Fibroblast of the conjunctiva (primary cell): ENCODE data around the gene ABCA9.
"Not testable (repeated sequence)": the region's sequence is repeated elsewhere in the genome, so short reads cannot be mapped to it uniquely, and the experiment has no call there.

Source experiments
- DNase-seq: peaks from one replicate; pipeline ENCODE4 v3.0.0-alpha.2; 2010; ENCODE audit warnings: low read depth

The ABCA9 gene

GRCh38 chr17:69060822-69061221 is at the start of gene ABCA9:
TSS of gene ABCA9 (minus strand) at chr17:69060927. CDS start at chr17:69051126, 9,801 bp downstream.
- peak; percentile 90 for DNase-seq

DNA sequence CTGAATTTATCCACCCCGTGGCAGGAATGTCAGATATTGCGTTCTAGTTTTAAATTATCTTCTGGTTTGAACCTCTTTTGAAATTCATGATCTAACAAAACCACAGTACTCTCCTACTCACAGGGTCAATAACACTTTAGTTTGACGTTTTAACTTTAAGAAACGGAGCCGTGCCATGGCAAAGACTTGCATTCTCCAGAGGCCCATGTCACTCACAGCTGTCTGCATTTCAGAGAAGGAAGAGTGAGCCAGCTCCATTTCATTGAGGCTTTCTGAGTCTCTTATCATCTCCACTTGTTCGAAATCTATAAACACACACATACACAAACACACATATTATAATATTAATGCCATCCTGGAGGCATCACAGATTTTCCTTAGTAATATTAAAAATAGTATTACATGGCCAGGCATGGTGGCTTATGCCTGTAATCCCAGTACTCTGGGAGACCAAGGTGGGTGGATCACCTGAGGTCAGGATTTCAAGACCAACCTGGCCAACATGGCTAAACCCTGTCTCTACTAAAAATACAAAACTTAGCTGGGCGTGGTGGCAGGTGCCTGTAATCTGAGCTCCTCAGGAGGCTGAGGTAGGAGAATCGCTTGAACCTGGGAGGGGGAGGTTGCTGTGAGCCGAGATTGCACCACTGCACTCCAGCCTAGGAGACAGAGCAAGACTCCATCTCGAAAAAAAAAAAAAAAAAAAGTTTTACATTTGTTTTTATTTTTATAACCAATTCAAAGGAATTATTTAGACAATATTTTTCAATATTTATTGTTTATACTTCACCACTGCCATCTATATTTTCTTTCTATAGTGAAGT is 45.4 kb upstream of the ABCA9 start:
- DNase-seq, result no peak

DNA sequence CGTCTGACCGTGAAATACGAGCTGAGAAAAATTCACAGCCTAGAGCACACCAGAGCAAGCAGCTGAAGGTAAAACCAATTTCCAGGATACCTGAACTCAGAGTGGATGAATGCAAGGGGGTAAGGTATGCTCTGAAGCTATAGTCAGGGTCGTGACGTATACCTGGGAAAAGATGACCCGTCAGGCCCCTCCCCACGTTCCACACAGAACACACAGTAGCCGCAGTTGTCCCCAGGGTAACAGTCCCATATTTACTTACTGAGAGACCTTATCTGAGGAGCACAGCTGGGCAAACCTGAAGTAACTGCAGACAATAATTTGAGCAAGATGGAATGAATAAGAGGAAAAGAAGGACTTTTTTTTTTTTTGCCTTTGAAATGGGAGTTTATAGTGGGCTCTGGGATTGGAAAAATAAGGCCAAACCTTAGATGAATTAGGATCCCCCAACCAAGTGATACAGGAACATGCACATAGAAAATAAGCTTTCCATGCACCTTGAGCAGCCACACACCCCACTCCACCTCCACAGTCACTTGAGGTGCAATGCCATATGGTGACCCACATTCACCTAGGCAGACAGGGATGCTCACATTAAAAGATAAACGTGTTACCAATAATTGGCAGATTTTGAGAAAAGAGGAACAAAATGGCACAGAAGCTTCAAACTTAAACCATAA is 43.0 kb upstream of the ABCA9 start:
- DNase-seq, result no peak

GRCh38 chr17:69098625-69099024 is 37.9 kb upstream of the ABCA9 start:
- no peak for DNase-seq

DNA sequence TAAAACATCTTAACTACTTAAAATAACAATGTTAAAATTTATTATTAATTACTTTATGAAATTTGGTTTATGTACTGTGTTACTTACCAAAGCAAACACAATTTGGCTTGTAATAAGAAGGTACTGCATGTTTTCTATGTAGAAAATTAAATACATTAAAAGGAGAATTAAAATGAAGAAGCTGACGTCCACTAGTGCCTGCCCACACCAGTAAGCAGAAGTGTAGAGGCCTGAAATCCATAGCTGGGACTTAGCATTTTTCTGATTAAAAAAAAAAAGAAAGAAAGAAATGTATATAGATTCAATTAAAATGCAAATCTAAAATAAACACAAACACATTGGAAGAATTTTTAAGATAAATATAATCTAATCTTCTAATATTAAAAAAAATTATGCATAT is 35.8 kb upstream of the ABCA9 start:
- no peak for DNase-seq

DNA sequence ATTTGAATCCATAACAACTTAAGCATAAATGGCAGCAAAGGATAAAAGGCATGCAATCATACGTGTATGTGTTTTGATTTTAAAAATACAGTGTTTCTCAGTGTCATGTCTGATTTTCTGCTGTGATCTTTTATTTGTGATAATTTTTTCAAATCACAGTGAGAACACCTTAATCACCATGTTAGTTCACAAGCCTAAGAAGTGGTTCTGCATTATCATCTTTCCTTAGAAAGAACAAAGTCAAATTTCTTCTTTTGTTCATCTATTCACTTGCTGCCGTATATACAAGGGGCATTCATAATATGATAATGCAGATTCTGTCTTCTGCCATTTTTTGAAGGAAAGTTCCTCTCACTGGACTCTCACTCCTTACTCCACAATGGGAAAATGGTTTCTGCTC is 33.3 kb upstream of the ABCA9 start:
- DNase-seq, result no peak

DNA sequence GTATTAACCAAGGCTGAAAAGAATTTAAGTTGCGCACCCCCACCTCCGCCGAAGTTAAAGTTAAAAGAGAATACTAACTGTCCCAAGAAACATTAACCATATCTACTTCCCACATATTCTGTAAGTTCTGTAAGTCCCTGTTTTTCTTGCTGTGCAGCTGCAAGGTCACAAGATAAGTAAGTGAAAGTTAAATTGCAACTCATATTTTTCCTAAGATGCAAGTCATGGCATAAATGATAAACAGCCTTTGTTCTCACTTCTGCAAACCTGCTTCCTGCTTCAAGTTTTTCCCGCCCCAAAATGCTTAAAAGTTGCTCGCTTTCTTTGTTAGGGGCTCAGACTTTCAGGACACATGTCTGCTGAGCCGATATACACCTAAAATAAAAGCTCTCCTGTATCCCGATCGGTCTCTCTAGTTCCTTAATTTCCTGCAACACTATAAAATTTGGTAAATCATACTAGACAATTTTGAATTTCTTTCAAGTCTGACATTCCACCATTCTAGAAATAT is 32.6 kb upstream of the ABCA9 start:
- DNase-seq, result no peak

DNA sequence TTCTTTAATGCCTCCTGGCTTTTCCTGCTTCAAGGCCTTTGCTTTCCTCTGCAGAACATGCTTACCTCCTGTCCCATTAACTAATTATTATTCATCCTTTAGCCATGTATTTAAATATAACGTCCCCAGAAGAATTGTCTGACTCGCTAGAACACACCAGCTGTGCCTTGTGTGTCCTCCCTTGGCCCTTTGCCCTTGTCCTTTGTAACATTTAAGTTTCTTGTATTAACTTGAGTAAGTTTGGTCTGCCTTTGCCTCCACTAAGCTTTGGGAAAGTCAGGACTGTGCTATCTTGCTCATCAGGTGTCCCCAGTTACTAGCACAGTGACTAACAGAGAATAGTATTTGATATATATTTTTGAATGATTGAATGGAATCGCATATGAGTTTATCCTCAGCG is 29.6 kb upstream of the ABCA9 start:
- DNase-seq, result no peak

DNA sequence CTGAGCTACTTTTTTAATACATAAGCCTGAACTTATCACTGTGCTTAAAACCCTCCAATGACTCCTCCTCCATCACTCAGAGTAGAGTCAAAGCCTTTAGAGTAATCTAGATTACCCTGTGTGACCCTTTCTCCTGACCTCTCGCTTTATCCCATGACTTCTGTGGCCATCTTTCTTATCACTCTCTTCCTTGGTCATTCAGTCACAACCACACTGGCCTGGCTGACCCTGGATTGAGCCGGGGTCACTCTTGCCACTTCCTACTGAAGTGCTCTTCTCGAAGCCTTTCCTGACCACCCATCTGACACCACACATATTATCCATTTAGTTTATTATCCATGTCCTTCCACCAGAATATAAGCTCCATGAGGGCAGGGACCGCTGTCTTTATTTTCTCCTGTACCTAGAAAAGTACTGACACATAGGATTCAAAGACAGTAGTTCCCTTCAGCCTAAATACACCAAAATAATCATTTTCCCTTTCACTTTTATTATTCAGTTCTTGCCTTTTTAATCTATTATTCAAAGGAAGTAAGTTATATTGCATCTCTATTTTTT is 28.0 kb upstream of the ABCA9 start:
- DNase-seq, result no peak

DNA sequence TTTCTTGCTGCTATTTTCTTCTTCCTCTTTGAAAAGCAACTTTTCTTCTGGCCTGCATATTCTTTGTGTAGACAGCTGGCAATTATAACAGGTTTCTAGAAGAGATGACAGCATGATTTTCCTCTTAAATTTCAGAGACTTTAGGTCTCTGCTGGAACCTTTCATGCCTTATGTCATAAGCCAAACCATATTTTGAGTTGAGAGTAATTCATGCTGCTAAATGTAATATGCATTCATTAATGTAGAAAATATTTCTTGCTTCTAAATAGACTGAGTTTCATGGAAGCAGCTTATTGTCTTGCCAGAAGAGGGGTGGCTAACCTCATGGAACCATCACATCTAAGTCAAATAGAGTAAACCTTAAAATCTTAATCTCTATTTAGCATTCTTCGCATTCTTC is 25.9 kb upstream of the ABCA9 start:
- DNase-seq, result no peak

DNA sequence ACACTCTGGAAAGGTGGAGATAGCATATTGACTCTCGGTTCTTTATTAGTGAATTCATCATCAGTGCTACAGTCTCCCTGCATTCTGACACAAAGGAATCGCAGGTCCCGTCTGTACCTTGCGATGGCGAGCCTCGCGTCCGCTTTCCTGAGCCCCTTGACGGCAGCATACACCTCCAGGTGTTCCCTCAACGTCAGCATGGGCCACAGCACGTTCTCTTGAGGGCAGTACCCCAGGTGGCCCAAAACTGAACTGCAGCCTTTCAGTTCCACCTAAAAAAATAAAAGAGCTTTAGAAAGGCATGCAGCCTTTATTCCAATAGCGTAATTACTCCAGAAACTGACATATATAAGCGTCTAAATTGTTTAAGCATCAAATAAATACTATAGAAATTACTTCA is 24.2 kb upstream of the ABCA9 start:
- DNase-seq, result no peak

DNA sequence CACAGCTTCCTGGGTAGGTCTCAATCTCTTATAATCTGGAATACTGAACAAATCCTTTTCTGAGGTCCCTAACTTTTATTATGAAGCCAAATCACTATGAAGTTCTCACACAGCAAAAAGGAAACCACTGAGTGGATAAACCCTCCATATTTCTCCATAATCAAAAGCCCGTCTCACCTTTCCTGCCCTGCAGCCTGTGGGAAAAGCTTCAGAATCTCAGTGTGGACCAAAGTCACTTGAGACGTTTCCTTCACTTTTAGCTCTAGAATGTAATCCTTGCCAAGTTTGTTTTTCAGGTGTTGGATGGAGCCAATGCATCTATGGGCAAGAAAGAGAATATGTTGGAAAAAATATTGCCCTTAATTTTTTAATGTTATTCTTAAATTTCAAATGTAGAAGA is 22.0 kb upstream of the ABCA9 start:
- DNase-seq, result no peak

DNA sequence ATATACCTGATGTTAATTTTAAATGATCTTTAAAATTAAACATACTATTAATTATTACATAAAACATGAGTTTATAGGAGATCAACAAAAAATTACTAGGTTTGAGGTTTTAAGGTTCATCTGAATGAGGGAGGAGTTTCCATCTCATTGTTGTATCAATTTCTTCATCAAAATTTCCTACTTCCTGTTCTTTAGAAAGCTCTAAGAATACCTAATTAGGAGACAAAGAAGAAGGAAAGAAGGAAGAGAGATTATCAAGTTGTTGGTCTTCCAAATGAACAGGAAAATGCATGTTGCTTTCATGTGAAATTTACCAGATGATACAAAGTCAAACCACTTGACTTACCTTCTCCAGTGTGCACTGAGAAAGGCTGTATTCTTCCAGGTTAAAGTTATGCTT is 18.1 kb upstream of the ABCA9 start:
- DNase-seq, result no peak

DNA sequence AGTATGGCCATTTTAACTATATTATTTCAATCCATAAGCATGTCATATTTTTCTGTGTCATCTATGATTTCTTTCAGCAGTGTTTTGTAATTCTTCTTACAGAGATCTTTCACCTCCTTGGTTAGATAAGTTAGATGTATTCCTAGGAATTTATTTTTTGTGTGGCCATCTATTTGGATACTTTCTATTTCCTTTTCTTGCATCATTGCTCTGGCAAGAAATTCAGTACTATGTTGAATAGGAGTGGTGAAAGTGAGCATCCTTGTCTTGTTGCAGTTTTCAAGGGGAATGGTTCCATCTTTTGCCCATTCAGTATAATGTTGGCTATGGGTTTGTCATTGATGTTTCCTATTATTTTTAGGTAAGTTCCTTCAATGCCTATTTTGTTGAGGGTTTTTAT is 15.1 kb upstream of the ABCA9 start:
- DNase-seq, result no peak

GRCh38 chr17:69073392-69073791 is 12.7 kb upstream of the ABCA9 start:
- not testable (repeated sequence) for DNase-seq

DNA sequence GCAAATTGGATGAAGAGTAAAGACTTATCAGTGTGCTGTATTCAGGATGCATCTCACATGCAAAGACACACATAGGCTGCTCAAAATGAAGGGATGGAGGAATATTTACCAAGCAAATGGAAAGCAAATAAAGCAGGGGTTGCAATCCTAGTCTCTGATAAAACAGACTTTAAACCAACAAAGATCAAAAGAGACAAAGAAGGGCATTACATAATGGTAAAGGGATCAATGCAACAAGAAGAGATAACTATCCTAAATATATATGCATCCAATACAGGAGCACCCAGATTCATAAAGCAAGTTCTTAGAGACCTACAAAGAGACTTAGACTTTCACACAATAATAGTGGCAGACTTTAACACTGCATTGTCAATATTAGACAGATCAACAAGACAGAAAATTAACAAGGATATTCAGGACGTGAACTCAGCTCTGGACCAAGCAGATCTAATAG is 12.1 kb upstream of the ABCA9 start:
- not testable (repeated sequence) for DNase-seq

DNA sequence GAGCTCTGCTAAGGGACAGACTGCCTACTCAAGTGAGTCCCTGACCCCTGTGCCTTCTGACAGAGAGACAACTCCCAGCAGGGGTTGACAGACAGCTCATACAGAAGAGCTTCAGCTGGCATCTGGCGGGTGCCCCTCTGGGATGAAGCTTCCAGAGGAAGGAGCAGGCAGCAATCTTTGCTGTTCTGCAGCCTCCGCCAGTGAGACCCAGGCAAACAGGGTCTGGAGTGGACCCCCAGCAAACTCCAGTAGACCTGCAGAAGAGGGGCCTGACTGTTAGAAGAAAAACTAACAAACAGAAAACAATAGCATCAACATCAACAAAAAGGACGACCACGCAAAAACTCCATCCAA is 10.5 kb upstream of the ABCA9 start:
- DNase-seq, result not testable (repeated sequence)

DNA sequence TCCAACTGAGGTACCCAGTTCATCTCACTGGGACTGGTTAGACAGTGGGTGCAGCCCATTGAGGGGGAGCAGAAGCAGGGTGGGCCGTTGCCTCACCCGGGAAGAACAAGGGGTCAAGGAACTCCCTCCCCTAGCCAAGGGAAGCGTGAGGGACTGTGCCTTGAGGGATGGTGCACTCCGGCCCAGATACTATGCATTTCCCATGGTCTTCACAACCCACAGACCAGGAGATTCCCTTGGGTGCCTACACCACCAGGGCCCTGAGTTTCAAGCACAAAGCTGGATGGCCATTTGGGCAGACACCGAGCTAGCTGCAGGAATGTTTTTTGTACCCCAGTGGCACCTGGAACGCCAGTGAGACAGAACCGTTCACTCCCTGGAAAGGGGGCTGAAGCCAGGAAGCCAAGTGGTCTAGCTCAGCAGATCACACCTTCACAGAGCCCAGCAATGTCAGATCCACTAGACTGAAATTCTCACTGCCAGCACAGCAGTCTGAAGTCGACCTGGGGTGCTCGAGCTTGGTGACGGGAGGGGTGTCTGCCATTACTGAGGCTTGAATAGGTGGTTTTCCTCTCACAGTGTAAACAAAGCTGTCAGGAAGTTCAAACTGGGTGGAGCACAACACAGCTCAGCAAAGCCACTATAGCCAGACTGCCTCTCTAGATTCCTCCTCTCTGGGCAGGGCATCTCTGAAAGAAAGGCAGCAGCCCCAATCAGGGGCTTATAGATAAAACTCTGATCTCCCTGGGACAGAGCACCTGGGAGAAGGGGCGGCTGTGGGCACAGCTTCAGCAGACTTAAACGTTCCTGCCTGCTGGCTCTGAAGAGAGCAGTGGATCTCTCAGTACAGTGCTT is 9.9 kb upstream of the ABCA9 start:
- DNase-seq, result not testable (repeated sequence)

GRCh38 chr17:69069226-69069750 is 8.6 kb upstream of the ABCA9 start:
- no peak for DNase-seq

DNA sequence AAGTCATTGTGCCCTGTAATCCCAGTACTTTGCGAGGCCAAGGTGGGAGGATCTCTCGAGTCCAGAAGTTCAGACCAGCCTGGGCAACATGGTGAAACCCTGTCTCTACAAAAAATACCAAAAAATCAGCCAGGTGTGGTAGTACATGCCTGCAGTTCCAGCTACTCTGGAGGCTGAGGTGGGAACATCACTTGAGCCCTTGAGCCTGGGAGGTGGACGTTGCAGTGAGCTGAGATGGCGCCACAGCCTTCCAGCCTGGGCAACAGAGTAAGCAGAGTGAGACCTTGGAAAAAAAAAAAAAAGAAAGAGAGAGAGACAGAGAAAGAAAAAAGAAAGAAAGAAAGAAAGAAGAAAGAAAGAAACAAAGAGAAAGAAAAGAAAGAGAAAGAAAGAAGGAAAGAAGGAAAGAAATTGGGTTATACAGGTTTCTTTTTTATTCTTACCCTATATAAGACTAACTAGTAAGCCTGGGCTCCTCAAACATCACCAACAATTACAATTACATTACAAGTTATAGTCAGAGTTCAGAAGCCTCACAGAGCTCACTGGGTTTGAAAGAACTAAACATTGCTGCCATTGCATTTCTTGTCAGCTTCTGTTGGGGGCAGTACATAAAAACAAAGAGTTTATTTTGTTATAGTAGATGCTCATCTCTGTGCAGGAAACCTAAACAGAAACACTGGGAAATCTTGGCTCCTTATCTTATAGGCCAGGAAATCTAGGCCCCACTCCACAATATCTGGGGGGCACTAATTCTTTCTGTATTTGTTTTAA is 6.7 kb upstream of the ABCA9 start:
- no peak for DNase-seq

GRCh38 chr17:69066482-69066881 is 5.8 kb upstream of the ABCA9 start:
- no peak for DNase-seq
